A673 (cell line): Measurements from ENCODE around the gene MINDY4. TPM values are rescaled to one million over a fixed set of nuclear protein-coding genes. Genes with fewer than 3 reads are reported as not detected.

Experiments
- BruUV-seq: library from RNA; stranded (reverse); fragments of 400-500 nt; replicated peaks from 2 replicates; lab custom pipeline; 2021; lab: Mats Ljungman, UMichigan
- CTCF ChIA-PET: fragments of 300-600 bp; sonication (Branson Sonifier 250); formaldehyde crosslinking; loops from one replicate; lab custom pipeline; 2022; ENCODE audit warnings: antibody characterized with exemption; lab: Charles Lee
- POLR2A ChIA-PET: fragments of 300-600 bp; sonication (Branson Sonifier 250); formaldehyde crosslinking; loops from one replicate; lab custom pipeline; 2022; ENCODE audit warnings: antibody characterized with exemption; ENCODE audit not compliant: low non-redundant PET; lab: Charles Lee
- DNase-seq: peaks from one replicate; pipeline ENCODE4 v3.0.0-alpha.2; 2015; ENCODE audit warnings: low spot score
- H3K27ac ChIP-seq: fragments of 200-600 bp; sonication (generic); 2 replicates; pipeline ENCODE4 v1.5.1; 2016; ENCODE audit warnings: mixed run types, low read depth, mild to moderate bottlenecking, mixed read lengths, antibody characterized with exemption, low read length; ENCODE audit not compliant: poor library complexity, severe bottlenecking
- H3K27me3 ChIP-seq: fragments of 200-600 bp; sonication (generic); replicated peaks from 2 replicates; pipeline ENCODE4 v1.6.1; 2017; ENCODE audit warnings: mixed run types, low read depth, mild to moderate bottlenecking, mixed read lengths, antibody characterized with exemption, low read length; ENCODE audit not compliant: insufficient read depth, poor library complexity
- H3K36me3 ChIP-seq: fragments of 200-600 bp; sonication (generic); 2 replicates; pipeline ENCODE4 v1.6.1; 2016; ENCODE audit warnings: mixed run types, mild to moderate bottlenecking, mixed read lengths, antibody characterized with exemption, low read length; ENCODE audit not compliant: insufficient read depth, poor library complexity, severe bottlenecking
- H3K4me1 ChIP-seq: fragments of 200-600 bp; sonication (generic); 2 replicates; pipeline ENCODE4 v1.6.1; 2017; ENCODE audit warnings: mixed run types, mild to moderate bottlenecking, mixed read lengths, antibody characterized with exemption, low read length; ENCODE audit not compliant: insufficient read depth, poor library complexity, severe bottlenecking
- H3K4me3 ChIP-seq: fragments of 200-600 bp; sonication (generic); 2 replicates; pipeline ENCODE4 v1.5.1; 2016; ENCODE audit warnings: low read depth, mixed run types, mild to moderate bottlenecking, mixed read lengths, low read length; ENCODE audit not compliant: poor library complexity, severe bottlenecking
- H3K9me3 ChIP-seq: fragments of 200-600 bp; sonication (generic); 2 replicates; pipeline ENCODE4 v1.6.1; 2016; ENCODE audit warnings: mixed run types, low read depth, mild to moderate bottlenecking, mixed read lengths, antibody characterized with exemption, low read length; ENCODE audit not compliant: poor library complexity, severe bottlenecking
- EZH2 ChIP-seq: fragments of 200-600 bp; sonication (generic); IDR thresholded peaks from 2 replicates; pipeline ENCODE4 v1.6.1; 2017; ENCODE audit warnings: borderline replicate concordance, low read depth, mild to moderate bottlenecking, mixed read lengths, antibody characterized with exemption, low read length; ENCODE audit not compliant: poor library complexity, severe bottlenecking
- intact Hi-C: fragments of 100-400 bp; cut with micrococcal nuclease; formaldehyde crosslinking; loops from one replicate; pipeline ENCODE4 v1.10.0; 2022; ENCODE audit not compliant: unreplicated experiment
- total RNA-seq: library from RNA; stranded (reverse); gene quantifications from 2 replicates; pipeline ENCODE4 v1.2.3, GENCODE V29; 2021
- TF ChIP-seq, protein P1 (sequence below): fragments of 300-800, 200-600 bp; sonication (generic); conservative IDR thresholded peaks from 2 replicates; pipeline ENCODE4 v1.5.1; 2017; ENCODE audit warnings: low read depth, mild to moderate bottlenecking, antibody characterized with exemption, low read length, moderate library complexity, mixed read lengths

The MINDY4 gene
- total RNA-seq, 1 experiment from 2014 or later: 3.8 TPM

DNA sequence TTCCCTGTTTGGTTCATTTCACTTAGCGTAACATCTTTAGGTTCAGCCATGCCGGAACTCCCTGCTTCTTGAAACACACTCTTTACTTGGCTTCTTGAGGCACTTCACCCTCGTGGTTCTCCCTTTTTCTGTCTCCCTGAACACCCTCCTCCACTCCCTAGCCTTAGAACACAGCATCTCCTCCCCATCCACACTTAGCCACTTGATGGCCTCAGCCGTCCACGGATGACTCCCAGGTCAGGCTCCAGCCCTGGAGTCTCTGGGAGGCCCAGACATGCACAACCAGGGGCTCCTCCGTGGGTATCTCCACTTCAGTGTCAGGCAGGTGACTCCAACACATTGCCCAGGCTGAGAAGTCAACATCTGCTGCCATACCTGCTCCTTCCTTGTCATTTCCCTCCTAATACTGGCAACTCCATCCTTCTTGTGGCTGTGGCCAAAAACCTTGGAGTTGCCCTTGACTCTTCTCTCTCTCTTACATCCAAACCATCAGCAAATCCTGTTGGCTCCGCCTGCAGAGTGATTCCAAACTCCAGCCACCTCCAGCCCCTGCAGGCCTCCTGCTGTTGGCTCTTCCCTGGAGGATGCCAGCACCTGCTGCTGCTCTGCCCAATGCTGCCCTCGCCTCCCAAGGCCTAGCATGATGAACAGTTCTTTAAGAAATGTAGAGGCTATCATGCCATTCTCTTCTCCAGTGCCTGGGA lies 27.7 kb upstream of the MINDY4 start:
- TF ChIP-seq, protein P1, sequence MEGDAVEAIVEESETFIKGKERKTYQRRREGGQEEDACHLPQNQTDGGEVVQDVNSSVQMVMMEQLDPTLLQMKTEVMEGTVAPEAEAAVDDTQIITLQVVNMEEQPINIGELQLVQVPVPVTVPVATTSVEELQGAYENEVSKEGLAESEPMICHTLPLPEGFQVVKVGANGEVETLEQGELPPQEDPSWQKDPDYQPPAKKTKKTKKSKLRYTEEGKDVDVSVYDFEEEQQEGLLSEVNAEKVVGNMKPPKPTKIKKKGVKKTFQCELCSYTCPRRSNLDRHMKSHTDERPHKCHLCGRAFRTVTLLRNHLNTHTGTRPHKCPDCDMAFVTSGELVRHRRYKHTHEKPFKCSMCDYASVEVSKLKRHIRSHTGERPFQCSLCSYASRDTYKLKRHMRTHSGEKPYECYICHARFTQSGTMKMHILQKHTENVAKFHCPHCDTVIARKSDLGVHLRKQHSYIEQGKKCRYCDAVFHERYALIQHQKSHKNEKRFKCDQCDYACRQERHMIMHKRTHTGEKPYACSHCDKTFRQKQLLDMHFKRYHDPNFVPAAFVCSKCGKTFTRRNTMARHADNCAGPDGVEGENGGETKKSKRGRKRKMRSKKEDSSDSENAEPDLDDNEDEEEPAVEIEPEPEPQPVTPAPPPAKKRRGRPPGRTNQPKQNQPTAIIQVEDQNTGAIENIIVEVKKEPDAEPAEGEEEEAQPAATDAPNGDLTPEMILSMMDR: no peak
- no peak for TF ChIP-seq EZH2
- DNase-seq: no peak
- H3K4me1 ChIP-seq: no peaks in the 10 kb centered on the region
- intact Hi-C loops: loop anchor here (5.0 to 10.0 kb wide), 2 partner anchors 119 to 196 kb away; no protein-coding TSS in a partner anchor
- no peak overlapping the region for H3K4me3 ChIP-seq
- no peaks in the 10 kb centered on the region for H3K36me3 ChIP-seq
- POLR2A ChIA-PET: no interaction called here
- CTCF ChIA-PET: no interaction called here
- H3K27ac ChIP-seq: no peak overlapping the region
- BruUV-seq: no TSS peak
- H3K27me3 ChIP-seq: no peaks in the 10 kb centered on the region
- no peaks in the 10 kb centered on the region for H3K9me3 ChIP-seq

DNA sequence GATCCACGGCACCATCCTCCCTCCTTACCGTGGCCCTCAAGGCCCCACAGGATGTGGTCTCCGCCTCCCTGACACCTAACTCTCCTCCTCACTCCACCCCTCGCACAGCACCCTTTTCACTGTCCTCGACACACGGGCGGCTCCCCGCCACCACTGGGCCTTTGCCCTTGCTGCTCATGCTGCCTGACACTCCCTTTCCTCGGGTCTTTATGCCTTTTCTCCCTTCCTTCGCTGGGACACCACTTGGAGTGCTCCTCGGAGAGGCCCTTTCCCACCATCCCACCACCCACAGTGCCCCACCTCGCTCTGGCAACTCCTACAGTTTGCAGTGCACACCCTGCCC lies 27.2 kb upstream of the MINDY4 start:
- Histone ChIP-seq H3K4me3 (no peak overlapping the region), H3K27me3 (no peaks in the 10 kb centered on the region), H3K4me1 (no peaks in the 10 kb centered on the region), H3K9me3 (no peaks in the 10 kb centered on the region), H3K36me3 (no peaks in the 10 kb centered on the region), H3K27ac (no peak overlapping the region)
- ChIA-PET CTCF (no interaction called here), POLR2A (no interaction called here)
- intact Hi-C loops: loop anchor here (5.0 to 10.0 kb wide), 2 partner anchors 119 to 197 kb away; no protein-coding TSS in a partner anchor
- BruUV-seq: no TSS peak
- TF ChIP-seq EZH2: no peak
- TF ChIP-seq, protein P1: no peak
- no peak for DNase-seq

DNA sequence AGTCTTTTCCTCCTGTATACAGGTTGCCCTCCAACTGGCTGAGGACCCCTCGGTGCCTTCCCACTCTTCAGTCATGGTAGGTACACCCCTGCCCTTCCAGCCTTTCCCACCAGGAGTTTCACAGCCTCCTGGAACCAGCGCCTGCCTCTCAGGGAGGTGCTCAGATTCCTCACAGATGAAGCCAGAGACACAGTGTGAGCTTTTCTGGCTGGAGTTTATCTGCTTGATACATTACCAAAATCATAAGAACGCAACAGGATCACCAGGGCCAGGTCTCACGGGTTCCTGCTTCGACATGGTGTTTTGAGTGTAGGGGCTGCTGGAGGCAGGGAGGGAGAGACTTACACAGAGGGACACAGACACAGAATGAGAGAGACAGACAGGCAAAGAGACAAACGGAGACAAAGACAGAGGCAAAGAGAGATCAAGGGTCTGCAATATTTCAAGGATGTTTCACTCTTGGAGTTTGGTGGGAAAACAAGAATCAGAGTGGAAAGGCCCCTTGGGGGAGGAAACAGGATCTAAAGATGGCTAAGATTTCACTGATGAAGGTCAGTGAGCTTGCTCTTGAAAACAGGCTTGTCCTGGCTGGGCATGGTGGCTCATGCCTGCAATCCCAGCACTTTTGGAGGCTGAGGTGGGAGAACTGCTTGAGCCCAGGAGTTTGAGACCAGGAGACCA lies 25.8 kb upstream of the MINDY4 start:
- Histone ChIP-seq H3K27me3 (no peaks in the 10 kb centered on the region), H3K36me3 (no peaks in the 10 kb centered on the region), H3K9me3 (no peaks in the 10 kb centered on the region), H3K27ac (no peak overlapping the region), H3K4me3 (no peak overlapping the region), H3K4me1 (no peaks in the 10 kb centered on the region)
- TF ChIP-seq, protein P1: no peak
- TF ChIP-seq EZH2: no peak
- ChIA-PET CTCF (no interaction called here), POLR2A (no interaction called here)
- no TSS peak for BruUV-seq
- intact Hi-C loops: loop anchor here (10.0 kb wide), 1 partner anchor 121 kb away; no protein-coding TSS in a partner anchor
- no peak for DNase-seq
